SU-DHL-6 (cell line): ENCODE data around the gene DACH1.

Experiments
- CTCF ChIP-seq: fragments of 200-600 bp; sonication (generic); IDR thresholded peaks from one replicate; pipeline ENCODE4 v1.5.1; 2017; ENCODE audit warnings: antibody characterized with exemption, mild to moderate bottlenecking, low read length, moderate library complexity; ENCODE audit not compliant: insufficient read depth, poor library complexity, severe bottlenecking
- EZH2phosphoT487 ChIP-seq: fragments of 200-600 bp; sonication (generic), shearing (Covaris generic); conservative IDR thresholded peaks from 2 replicates; pipeline ENCODE4 v1.6.1; 2018; ENCODE audit warnings: mild to moderate bottlenecking, antibody characterized with exemption, low read length, moderate library complexity, mixed read lengths

- TF ChIP-seq CTCF (no peak), EZH2phosphoT487 (no peak)
Measured at GRCh38 chr13:71806886-71807285, 60.1 kb downstream of the DACH1 start.
